Tibial nerve (tissue), 4 donors: ENCODE results near the gene FGFR1OP2. TPM values are rescaled to one million over a fixed set of nuclear protein-coding genes. Genes with fewer than 3 reads are reported as not detected.
A peak's percentile ranks its signal among the peaks of the same experiment; 100 is the strongest.

Experiments used
- DNase-seq, 2 donors: peaks; one replicate each; pipeline ENCODE4 v3.0.0-alpha.2; 2019; ENCODE audit warnings: low spot score in 2 of 2
- H3K27ac ChIP-seq, 4 donors: fragments of 200-600 bp; sonication (generic) in 3 of 4; one replicate each; pipeline ENCODE4 v1.5.1; 2017 to 2019; ENCODE audit warnings: mild to moderate bottlenecking in 1 of 4
- H3K27me3 ChIP-seq, 2 donors: fragments of 200-600 bp; sonication (generic) in 1 of 2; one replicate each; pipeline versions ENCODE4 v1.5.1 to v1.6.0; 2017 to 2019
- H3K36me3 ChIP-seq, 3 donors: fragments of 200-600 bp; sonication (generic); one replicate each; pipeline ENCODE4 v1.5.1; 2018 to 2019
- H3K4me1 ChIP-seq, 4 donors: fragments of 200-600 bp; sonication (generic) in 3 of 4; one replicate each; pipeline ENCODE4 v1.5.1; 2017 to 2019
- H3K4me3 ChIP-seq, 4 donors: fragments of 200-600 bp; sonication (generic) in 3 of 4; one replicate each; pipeline ENCODE4 v1.5.1; 2017 to 2019; ENCODE audit warnings: mild to moderate bottlenecking in 1 of 4, moderate library complexity in 1 of 4
- H3K9me3 ChIP-seq, 4 donors: fragments of 200-600 bp; sonication (generic) in 3 of 4; one replicate each; pipeline ENCODE4 v1.5.1; 2017 to 2019
- CTCF ChIP-seq, 5 experiments: fragments of 200-600 bp in 3 of 5; fragments of 450-650 bp in 2 of 5; sonication (generic) in 3 of 5; IDR thresholded peaks; one replicate each; pipeline ENCODE4 v1.5.1; 2016 to 2019; ENCODE audit warnings: antibody characterized with exemption in 5 of 5, mild to moderate bottlenecking in 3 of 5, moderate library complexity in 2 of 5
- EP300 ChIP-seq, 2 donors: sonication (generic); formaldehyde crosslinking; IDR thresholded peaks; one replicate each; pipeline ENCODE4 v1.6.1; 2017; ENCODE audit warnings: antibody characterized with exemption in 2 of 2, mild to moderate bottlenecking in 1 of 2
- POLR2A ChIP-seq, 2 donors: fragments of 450-650 bp; IDR thresholded peaks; one replicate each; pipeline ENCODE4 v1.6.1; 2017; ENCODE audit warnings: antibody characterized with exemption in 2 of 2, mild to moderate bottlenecking in 2 of 2, moderate library complexity in 2 of 2
- WGBS, 2 donors: methylation state at CpG; one replicate each; pipeline ENCODE4 v1.1.5; 2018; 5-methylcytosine and 5-hydroxymethylcytosine counted together
- total RNA-seq, 4 donors: library from RNA; depleted of rRNA; stranded (reverse); fragments of >200 nt; gene quantifications; one replicate each; pipeline ENCODE4 v1.1.0, GENCODE V29; 2016

FGFR1OP2 gene
- total RNA-seq, 4 donors from 2014 or later = 106 to 142 (median 129) TPM

- Histone ChIP-seq H3K4me3 (no peak overlapping the region), H3K9me3 (peaks cover 0 to 7% (median 0%) of the 10 kb centered on the region in 4 donors), H3K4me1 (no peaks in the 10 kb centered on the region), H3K36me3 (peaks cover 0 to 78% (median 0%) of the 10 kb centered on the region in 3 donors), H3K27ac (no peak overlapping the region), H3K27me3 (no peaks in the 10 kb centered on the region)
- TF ChIP-seq POLR2A (IDR thresholded peaks at IDR 0.05) (no peak), CTCF (IDR thresholded peaks at IDR 0.05) (no peak), EP300 (IDR thresholded peaks at IDR 0.05) (no peak)
- no peak for DNase-seq
- WGBS, 2 donors = 17 to 38% methylated on average over 1 of the region's 1 CpG
These were observed 32.2 kb upstream of the FGFR1OP2 start for GRCh38 chr12:26906024-26906423.

GRCh38 chr12:26906704-26907103 lies 31.6 kb upstream of the FGFR1OP2 start:
- Histone ChIP-seq H3K27me3 (no peaks in the 10 kb centered on the region), H3K4me1 (no peaks in the 10 kb centered on the region), H3K9me3 (peaks cover 0 to 7% (median 0%) of the 10 kb centered on the region in 4 donors), H3K4me3 (no peak overlapping the region), H3K27ac (no peak overlapping the region), H3K36me3 (peaks cover 0 to 78% (median 0%) of the 10 kb centered on the region in 3 donors)
- WGBS, 2 donors = 44 to 77% methylated on average over 1 of the region's 1 CpG
- TF ChIP-seq POLR2A (IDR thresholded peaks at IDR 0.05) (no peak), EP300 (IDR thresholded peaks at IDR 0.05) (no peak), CTCF (IDR thresholded peaks at IDR 0.05) (no peak)
- no peak for DNase-seq

- no peaks in the 10 kb centered on the region for H3K27me3 ChIP-seq
- peak overlapping the region in 2 of 4 donors; percentile 59 to 69 for H3K27ac ChIP-seq
- H3K4me3 ChIP-seq = no peak overlapping the region
- TF ChIP-seq CTCF (IDR thresholded peaks at IDR 0.05) (peak in 2 of 5 experiments; percentile 28 to 40), POLR2A (IDR thresholded peaks at IDR 0.05) (no peak)
- peaks cover 0 to 38% (median 0%) of the 10 kb centered on the region in 3 donors for H3K36me3 ChIP-seq
- H3K9me3 ChIP-seq = no peaks in the 10 kb centered on the region
- DNase-seq = no peak
- peaks cover 0 to 10% (median 0%) of the 10 kb centered on the region in 4 donors for H3K4me1 ChIP-seq
- WGBS, 2 donors = 45 to 47% methylated on average over 5 of the region's 5 CpGs
These were observed 19.7 kb upstream of the FGFR1OP2 start for GRCh38 chr12:26918321-26919215.

- H3K4me1 ChIP-seq = peaks cover 0 to 10% (median 0%) of the 10 kb centered on the region in 4 donors
These were observed 19.1 kb upstream of the FGFR1OP2 start for GRCh38 chr12:26919216-26919555.

More at GRCh38 chr12:26919216-26919555, 19.1 kb upstream of the FGFR1OP2 start:
- Histone ChIP-seq H3K27me3 (no peaks in the 10 kb centered on the region), H3K27ac (peak overlapping the region in 2 of 4 donors; percentile 53 to 59), H3K9me3 (no peaks in the 10 kb centered on the region), H3K4me3 (no peak overlapping the region), H3K36me3 (peaks cover 0 to 37% (median 0%) of the 10 kb centered on the region in 3 donors)
- TF ChIP-seq EP300 (IDR thresholded peaks at IDR 0.05) (no peak), CTCF (IDR thresholded peaks at IDR 0.05) (no peak)
- WGBS, 2 donors = 44 to 46% methylated on average over 2 of the region's 2 CpGs
- no peak for DNase-seq
